NB4 (cell line): ENCODE results near the gene MGMT.
"Not testable (repeated sequence)": the region's sequence is repeated elsewhere in the genome, so short reads cannot be mapped to it uniquely, and the experiment has no call there.

Source experiments
- DNase-seq: peaks from one replicate; pipeline ENCODE4 v3.0.0; 2010; ENCODE audit warnings: low read depth
- H3K4me3 ChIP-seq: one replicate; pipeline ENCODE4 v1.5.1; 2011; ENCODE audit warnings: mild to moderate bottlenecking, low read depth, low read length, moderate library complexity
- MAX ChIP-seq: IDR thresholded peaks from 2 replicates; pipeline ENCODE4 v1.6.1; 2011; ENCODE audit warnings: low read depth, low read length
- MYC ChIP-seq: IDR thresholded peaks from 2 replicates; pipeline ENCODE4 v1.6.1; 2011; ENCODE audit warnings: low read depth, low read length
- POLR2A ChIP-seq: IDR thresholded peaks from 2 replicates; pipeline ENCODE4 v1.6.1; 2011; ENCODE audit warnings: mild to moderate bottlenecking; ENCODE audit not compliant: insufficient read length; ENCODE audit errors: extremely low read depth
- TF ChIP-seq, protein P1 (sequence below): IDR thresholded peaks from one replicate; pipeline ENCODE4 v1.5.1; 2012; ENCODE audit warnings: low read depth, low read length

Gene MGMT

GRCh38 chr10:129424978-129425377 is 42.1 kb upstream of the MGMT start:
- no peak overlapping the region for H3K4me3 ChIP-seq
- DNase-seq: no peak
- TF ChIP-seq MAX (no peak), POLR2A (no peak), MYC (no peak)
- TF ChIP-seq, protein P1, sequence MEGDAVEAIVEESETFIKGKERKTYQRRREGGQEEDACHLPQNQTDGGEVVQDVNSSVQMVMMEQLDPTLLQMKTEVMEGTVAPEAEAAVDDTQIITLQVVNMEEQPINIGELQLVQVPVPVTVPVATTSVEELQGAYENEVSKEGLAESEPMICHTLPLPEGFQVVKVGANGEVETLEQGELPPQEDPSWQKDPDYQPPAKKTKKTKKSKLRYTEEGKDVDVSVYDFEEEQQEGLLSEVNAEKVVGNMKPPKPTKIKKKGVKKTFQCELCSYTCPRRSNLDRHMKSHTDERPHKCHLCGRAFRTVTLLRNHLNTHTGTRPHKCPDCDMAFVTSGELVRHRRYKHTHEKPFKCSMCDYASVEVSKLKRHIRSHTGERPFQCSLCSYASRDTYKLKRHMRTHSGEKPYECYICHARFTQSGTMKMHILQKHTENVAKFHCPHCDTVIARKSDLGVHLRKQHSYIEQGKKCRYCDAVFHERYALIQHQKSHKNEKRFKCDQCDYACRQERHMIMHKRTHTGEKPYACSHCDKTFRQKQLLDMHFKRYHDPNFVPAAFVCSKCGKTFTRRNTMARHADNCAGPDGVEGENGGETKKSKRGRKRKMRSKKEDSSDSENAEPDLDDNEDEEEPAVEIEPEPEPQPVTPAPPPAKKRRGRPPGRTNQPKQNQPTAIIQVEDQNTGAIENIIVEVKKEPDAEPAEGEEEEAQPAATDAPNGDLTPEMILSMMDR: no peak

DNA sequence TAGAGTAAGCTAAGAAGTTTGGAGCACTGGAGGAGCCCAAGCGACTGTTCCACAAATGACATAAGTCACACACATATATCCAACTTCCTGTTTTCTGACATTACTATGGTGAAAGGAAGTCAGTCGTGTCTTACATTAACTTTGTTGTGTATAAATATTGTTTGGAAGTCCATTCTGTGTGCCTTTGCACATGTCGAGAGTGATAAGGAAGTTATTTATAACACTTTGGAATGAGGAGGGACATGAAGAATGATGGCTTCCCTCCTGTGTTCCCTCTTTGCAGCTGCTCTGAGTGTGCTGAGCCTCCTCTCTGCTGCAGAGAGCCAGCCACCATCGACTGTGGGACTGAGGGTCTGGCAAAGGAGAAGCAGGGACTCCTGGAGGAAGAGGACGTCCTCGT is 40.4 kb upstream of the MGMT start:
- peak; percentile 14 for DNase-seq
- TF ChIP-seq, protein P1: no peak
- TF ChIP-seq MYC (no peak), MAX (no peak), POLR2A (no peak)
- H3K4me3 ChIP-seq: no peak overlapping the region

GRCh38 chr10:129433266-129433665 is 33.8 kb upstream of the MGMT start:
- no peak for DNase-seq
- TF ChIP-seq, protein P1: no peak
- TF ChIP-seq MYC: no peak
- TF ChIP-seq MAX: no peak
- TF ChIP-seq POLR2A: no peak
- H3K4me3 ChIP-seq: no peak overlapping the region

- H3K4me3 ChIP-seq, DNase-seq: not testable (repeated sequence)
Observed at GRCh38 chr10:129435724-129436123, 31.3 kb upstream of the MGMT start.

DNA sequence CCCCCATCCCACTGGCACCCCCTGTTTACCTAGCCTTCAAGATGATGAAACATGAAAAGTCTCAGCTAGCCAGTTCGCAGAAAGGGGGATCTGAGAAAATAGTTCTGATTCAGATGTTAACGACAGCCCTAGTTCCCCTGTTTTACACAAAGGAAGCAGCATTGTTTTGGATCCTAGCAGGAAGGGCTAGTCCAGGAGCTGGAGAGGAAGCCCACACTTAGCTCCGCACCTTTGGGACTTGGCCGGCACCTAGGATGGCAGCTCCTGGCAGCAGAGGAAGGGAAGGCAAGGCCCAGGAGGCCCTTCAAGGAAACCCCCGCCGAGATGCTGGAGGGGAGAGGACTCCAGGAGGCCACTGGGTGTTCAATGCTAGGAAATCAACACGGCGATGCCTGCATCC is 29.0 kb upstream of the MGMT start:
- H3K4me3 ChIP-seq: no peak overlapping the region
- TF ChIP-seq POLR2A (no peak), MAX (no peak)
- TF ChIP-seq, protein P1: no peak
- no peak for DNase-seq

GRCh38 chr10:129440247-129440646 is 26.8 kb upstream of the MGMT start:
- TF ChIP-seq MAX (no peak), POLR2A (no peak), MYC (no peak)
- TF ChIP-seq, protein P1: no peak
- no peak for DNase-seq
- H3K4me3 ChIP-seq: no peak overlapping the region
